ENCODE measurements around the gene BCKDK. TPM values are rescaled to one million over a fixed set of nuclear protein-coding genes. Genes with fewer than 3 reads are reported as not detected.
A peak's percentile ranks its signal among the peaks of the same experiment; 100 is the strongest.

Gene BCKDK
- total and polyA plus RNA-seq, 2 of the 13 experiments (the other 11 are each of a cell fraction or from before 2014, with no cell fraction given) = 24.9 to 42.6 TPM

DNA sequence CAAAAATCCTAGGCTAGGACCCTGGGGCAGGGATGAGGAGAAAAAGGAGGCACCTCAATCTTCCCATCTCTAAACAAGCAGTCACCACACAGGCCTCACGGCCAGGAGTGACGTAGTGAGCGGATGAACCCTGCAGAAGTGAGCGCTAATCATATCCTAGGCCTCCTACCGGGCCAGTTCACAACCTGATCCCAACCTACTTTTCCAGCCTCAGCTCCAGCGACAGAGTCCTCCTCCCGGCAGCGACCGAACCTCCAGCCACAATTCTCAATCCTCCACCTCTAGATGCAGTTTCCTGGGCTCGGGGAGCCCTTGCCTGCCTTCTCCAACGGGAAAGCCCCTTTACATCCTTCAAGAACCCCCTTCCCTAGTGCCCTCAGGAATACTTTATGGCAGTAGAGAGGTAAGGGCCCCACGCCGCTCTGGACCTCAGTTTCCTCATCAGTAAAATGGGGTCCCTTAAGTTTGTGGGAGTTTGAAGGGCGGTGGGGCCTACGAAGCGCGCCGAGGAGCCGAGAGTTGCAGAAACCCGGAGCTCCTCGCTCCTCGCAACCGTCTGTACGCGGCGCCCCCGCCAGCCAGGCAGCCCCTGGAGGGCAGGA lies 35.5 kb upstream of the BCKDK start:
- H3K36me3 ChIP-seq (replicated peaks in 1 of 2; ENCODE audit: control insufficient read depth in 1 of 2, insufficient read depth in 2 of 2, low read length in 2 of 2) = peaks cover 6 to 19% of the 10 kb centered on the region in 2 experiments; a peak in 4 of 5 replicates
- in situ Hi-C loops (cut with HindIII; ENCODE audit: extremely low pct_ligation_motif_present, low pct_unique_long_range_greater_than_20kb) = loop anchor here (5.0 kb wide), 2 partner anchors 40 to 85 kb away; partner anchors contain the start of genes HSD3B7 and STX4
- peak overlapping the region; percentile 88 for H3K9ac ChIP-seq (ENCODE audit: insufficient read depth, low read depth, low read length)
- H3K27me3 ChIP-seq (ENCODE audit: control insufficient read depth in 1 of 2, insufficient read depth in 2 of 2, low read length in 2 of 2) = no peaks in the 10 kb centered on the region; a peak in 1 of 5 replicates
- ChIA-PET CTCF (ENCODE audit: low intra/inter-chr PET ratio, low total read pairs) (interaction anchor here (1.7 kb wide), 1 partner anchor 87 kb away, joined by 8 read pairs; the partner anchor contains the start of gene HSD3B7), POLR2A (interaction anchor here (0.7 to 2.4 kb wide), 7 partner anchors 29 to 640 kb away, joined by 3 to 56 read pairs (median 24); partner anchors contain the start of genes FUS, HSD3B7 and KAT8)
- no peaks in the 10 kb centered on the region for H3K9me3 ChIP-seq (ENCODE audit: low read length)
- H3K27ac ChIP-seq (ENCODE audit: extremely low read length, insufficient read depth, low read length) = peak overlapping the region; percentile 83
- peak; percentile 27 for DNase-seq (ENCODE audit: low spot score)
- H4K20me1 ChIP-seq (ENCODE audit: insufficient read depth, low read length) = no peaks in the 10 kb centered on the region
- intact Hi-C loops (cut with micrococcal nuclease; ENCODE audit: unreplicated experiment) = loop anchor here (1.0 to 2.0 kb wide), 2 partner anchors 45 to 46 kb away; partner anchors contain the start of gene KAT8
- peak overlapping the region; percentile 78 for H3K4me2 ChIP-seq (ENCODE audit: low read depth, low read length)
- H2AFZ ChIP-seq (ENCODE audit: low read length) = no peak overlapping the region
- peak overlapping the region; percentile 75 to 97 (median 90) for H3K4me3 ChIP-seq (replicated peaks in 1 of 3; ENCODE audit: insufficient read depth in 1 of 3, low read depth in 2 of 3, low read length in 3 of 3)
- peaks cover 49% of the 10 kb centered on the region for H3K79me2 ChIP-seq (ENCODE audit: insufficient read depth, low read length)
- no peak for FAIRE-seq
- no TSS peak for BruUV-seq (replicated peaks)
- peaks cover 22% of the 10 kb centered on the region for H3K4me1 ChIP-seq (ENCODE audit: insufficient read depth, low read length)
- 1% methylated on average over 15 of the region's 27 CpGs for WGBS (ENCODE audit: low lambda C conversion rate)
- peak; percentile 10 for ATAC-seq
- TF ChIP-seq, protein P1, sequence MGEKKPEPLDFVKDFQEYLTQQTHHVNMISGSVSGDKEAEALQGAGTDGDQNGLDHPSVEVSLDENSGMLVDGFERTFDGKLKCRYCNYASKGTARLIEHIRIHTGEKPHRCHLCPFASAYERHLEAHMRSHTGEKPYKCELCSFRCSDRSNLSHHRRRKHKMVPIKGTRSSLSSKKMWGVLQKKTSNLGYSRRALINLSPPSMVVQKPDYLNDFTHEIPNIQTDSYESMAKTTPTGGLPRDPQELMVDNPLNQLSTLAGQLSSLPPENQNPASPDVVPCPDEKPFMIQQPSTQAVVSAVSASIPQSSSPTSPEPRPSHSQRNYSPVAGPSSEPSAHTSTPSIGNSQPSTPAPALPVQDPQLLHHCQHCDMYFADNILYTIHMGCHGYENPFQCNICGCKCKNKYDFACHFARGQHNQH (CRISPR knock-in tag; IDR thresholded peaks at IDR 0.05) = no peak
- TF ChIP-seq, protein P2, sequence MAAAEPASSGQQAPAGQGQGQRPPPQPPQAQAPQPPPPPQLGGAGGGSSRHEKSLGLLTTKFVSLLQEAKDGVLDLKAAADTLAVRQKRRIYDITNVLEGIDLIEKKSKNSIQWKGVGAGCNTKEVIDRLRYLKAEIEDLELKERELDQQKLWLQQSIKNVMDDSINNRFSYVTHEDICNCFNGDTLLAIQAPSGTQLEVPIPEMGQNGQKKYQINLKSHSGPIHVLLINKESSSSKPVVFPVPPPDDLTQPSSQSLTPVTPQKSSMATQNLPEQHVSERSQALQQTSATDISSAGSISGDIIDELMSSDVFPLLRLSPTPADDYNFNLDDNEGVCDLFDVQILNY (CRISPR knock-in tag; conservative IDR thresholded peaks at IDR 0.05) = no peak
- TF ChIP-seq HOXD1 (CRISPR knock-in tag; IDR thresholded peaks at IDR 0.05) = no peak
- TF ChIP-seq SNAPC2 (CRISPR knock-in tag; IDR thresholded peaks at IDR 0.05) = no peak
- TF ChIP-seq, protein P3, sequence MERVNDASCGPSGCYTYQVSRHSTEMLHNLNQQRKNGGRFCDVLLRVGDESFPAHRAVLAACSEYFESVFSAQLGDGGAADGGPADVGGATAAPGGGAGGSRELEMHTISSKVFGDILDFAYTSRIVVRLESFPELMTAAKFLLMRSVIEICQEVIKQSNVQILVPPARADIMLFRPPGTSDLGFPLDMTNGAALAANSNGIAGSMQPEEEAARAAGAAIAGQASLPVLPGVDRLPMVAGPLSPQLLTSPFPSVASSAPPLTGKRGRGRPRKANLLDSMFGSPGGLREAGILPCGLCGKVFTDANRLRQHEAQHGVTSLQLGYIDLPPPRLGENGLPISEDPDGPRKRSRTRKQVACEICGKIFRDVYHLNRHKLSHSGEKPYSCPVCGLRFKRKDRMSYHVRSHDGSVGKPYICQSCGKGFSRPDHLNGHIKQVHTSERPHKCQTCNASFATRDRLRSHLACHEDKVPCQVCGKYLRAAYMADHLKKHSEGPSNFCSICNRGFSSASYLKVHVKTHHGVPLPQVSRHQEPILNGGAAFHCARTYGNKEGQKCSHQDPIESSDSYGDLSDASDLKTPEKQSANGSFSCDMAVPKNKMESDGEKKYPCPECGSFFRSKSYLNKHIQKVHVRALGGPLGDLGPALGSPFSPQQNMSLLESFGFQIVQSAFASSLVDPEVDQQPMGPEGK (CRISPR knock-in tag; IDR thresholded peaks at IDR 0.05) = no peak
- TF ChIP-seq, protein P4, sequence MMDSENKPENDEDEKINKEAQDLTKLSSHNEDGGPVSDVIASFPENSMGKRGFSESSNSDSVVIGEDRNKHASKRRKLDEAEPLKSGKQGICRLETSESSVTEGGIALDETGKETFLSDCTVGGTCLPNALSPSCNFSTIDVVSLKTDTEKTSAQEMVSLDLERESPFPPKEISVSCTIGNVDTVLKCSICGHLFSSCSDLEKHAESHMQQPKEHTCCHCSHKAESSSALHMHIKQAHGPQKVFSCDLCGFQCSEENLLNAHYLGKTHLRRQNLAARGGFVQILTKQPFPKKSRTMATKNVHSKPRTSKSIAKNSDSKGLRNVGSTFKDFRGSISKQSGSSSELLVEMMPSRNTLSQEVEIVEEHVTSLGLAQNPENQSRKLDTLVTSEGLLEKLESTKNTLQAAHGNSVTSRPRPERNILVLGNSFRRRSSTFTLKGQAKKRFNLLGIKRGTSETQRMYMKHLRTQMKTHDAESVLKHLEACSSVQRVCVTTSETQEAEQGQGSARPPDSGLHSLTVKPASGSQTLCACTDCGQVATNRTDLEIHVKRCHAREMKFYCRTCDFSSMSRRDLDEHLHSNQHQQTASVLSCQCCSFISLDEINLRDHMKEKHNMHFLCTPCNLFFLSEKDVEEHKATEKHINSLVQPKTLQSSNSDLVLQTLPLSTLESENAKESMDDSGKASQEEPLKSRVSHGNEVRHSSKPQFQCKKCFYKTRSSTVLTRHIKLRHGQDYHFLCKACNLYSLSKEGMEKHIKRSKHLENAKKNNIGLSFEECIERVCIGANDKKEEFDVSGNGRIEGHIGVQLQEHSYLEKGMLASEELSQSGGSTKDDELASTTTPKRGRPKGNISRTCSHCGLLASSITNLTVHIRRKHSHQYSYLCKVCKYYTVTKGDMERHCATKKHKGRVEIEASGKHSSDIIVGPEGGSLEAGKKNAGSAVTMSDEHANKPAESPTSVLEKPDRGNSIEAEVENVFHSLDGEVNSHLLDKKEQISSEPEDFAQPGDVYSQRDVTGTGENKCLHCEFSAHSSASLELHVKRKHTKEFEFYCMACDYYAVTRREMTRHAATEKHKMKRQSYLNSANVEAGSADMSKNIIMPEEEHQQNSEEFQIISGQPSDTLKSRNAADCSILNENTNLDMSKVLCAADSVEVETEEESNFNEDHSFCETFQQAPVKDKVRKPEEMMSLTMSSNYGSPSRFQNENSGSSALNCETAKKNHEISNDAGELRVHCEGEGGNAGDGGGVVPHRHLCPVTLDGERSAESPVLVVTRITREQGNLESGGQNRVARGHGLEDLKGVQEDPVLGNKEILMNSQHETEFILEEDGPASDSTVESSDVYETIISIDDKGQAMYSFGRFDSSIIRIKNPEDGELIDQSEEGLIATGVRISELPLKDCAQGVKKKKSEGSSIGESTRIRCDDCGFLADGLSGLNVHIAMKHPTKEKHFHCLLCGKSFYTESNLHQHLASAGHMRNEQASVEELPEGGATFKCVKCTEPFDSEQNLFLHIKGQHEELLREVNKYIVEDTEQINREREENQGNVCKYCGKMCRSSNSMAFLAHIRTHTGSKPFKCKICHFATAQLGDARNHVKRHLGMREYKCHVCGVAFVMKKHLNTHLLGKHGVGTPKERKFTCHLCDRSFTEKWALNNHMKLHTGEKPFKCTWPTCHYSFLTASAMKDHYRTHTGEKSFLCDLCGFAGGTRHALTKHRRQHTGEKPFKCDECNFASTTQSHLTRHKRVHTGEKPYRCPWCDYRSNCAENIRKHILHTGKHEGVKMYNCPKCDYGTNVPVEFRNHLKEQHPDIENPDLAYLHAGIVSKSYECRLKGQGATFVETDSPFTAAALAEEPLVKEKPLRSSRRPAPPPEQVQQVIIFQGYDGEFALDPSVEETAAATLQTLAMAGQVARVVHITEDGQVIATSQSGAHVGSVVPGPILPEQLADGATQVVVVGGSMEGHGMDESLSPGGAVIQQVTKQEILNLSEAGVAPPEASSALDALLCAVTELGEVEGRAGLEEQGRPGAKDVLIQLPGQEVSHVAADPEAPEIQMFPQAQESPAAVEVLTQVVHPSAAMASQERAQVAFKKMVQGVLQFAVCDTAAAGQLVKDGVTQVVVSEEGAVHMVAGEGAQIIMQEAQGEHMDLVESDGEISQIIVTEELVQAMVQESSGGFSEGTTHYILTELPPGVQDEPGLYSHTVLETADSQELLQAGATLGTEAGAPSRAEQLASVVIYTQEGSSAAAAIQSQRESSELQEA (CRISPR knock-in tag; IDR thresholded peaks at IDR 0.05; ENCODE audit: not compliant biosample characterization) = no peak
- TF ChIP-seq, protein P5, sequence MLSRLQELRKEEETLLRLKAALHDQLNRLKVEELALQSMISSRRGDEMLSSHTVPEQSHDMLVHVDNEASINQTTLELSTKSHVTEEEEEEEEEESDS (CRISPR knock-in tag; IDR thresholded peaks at IDR 0.05; ENCODE audit: borderline replicate concordance) = no peak
- no peak for TF ChIP-seq ATF7 (IDR thresholded peaks at IDR 0.05)
- no peak for TF ChIP-seq ATF7 (CRISPR knock-in tag; IDR thresholded peaks at IDR 0.05)
- no peak for TF ChIP-seq CENPT (CRISPR knock-in tag; IDR thresholded peaks at IDR 0.05; ENCODE audit: low read depth)
